ENCODE data around the gene KCNH4. TPM values are rescaled to one million over a fixed set of nuclear protein-coding genes. Genes with fewer than 3 reads are reported as not detected.

The KCNH4 gene
- total and polyA plus RNA-seq, 9 of the 15 experiments (the other 6 are each of a cell fraction or from before 2014, with no cell fraction given) = 0.10 to 1.8 (median 0.50) TPM

DNA sequence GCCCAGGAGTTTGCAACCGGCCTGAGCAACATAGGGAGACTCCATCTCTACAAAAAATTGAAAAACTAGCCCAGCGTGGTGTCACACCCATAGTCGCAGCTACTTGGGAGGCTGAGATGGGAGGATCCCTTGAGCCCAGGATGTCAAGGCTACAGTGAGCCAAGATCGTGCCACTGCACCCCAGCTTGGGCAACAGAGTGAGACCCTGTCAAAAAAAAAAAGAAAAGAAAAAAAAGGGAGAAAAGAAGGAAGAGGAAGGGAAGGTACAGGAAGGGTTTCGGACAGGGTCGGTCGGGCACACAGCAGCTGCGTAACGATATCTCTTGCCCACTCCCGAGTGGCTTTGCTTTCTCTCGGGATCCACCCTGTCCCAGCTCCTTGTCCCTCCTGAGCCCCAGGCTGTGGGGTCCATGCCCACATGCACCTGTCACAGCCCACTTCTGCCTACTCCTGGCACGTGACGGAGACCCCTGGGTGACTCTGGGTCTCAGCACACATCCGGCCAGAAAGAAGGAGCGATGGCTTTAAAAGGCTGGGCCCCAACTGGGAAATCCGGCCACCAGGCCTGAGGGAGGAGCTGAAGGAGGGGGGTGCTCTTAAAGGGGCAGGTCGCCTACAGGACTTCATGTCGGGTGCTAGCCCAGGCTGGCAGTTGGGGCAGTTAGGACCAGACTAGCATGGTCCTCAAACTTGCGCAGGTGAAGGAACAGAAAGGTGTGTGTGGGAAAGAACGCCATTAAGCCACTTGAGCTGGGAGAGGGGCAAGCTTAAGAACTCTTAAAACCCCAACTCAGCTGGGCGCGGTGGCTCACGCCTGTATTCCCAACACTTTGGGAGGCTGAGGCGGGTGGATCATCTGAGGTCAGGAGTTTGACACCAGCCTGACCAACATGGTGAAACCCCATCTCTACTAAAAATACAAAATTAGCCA, 13.3 kb upstream of the KCNH4 start, which contains the start of gene GHDC (continued):
- TF ChIP-seq, protein P1, sequence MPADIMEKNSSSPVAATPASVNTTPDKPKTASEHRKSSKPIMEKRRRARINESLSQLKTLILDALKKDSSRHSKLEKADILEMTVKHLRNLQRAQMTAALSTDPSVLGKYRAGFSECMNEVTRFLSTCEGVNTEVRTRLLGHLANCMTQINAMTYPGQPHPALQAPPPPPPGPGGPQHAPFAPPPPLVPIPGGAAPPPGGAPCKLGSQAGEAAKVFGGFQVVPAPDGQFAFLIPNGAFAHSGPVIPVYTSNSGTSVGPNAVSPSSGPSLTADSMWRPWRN (IDR thresholded peaks at IDR 0.05; ENCODE audit: low read depth) = no peak
- TF ChIP-seq, protein P2, sequence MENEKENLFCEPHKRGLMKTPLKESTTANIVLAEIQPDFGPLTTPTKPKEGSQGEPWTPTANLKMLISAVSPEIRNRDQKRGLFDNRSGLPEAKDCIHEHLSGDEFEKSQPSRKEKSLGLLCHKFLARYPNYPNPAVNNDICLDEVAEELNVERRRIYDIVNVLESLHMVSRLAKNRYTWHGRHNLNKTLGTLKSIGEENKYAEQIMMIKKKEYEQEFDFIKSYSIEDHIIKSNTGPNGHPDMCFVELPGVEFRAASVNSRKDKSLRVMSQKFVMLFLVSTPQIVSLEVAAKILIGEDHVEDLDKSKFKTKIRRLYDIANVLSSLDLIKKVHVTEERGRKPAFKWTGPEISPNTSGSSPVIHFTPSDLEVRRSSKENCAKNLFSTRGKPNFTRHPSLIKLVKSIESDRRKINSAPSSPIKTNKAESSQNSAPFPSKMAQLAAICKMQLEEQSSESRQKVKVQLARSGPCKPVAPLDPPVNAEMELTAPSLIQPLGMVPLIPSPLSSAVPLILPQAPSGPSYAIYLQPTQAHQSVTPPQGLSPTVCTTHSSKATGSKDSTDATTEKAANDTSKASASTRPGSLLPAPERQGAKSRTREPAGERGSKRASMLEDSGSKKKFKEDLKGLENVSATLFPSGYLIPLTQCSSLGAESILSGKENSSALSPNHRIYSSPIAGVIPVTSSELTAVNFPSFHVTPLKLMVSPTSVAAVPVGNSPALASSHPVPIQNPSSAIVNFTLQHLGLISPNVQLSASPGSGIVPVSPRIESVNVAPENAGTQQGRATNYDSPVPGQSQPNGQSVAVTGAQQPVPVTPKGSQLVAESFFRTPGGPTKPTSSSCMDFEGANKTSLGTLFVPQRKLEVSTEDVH (IDR thresholded peaks at IDR 0.05; ENCODE audit: low read depth, partially characterized antibody) = no peak
- TF ChIP-seq ILK (tag; IDR thresholded peaks at IDR 0.05; ENCODE audit: borderline replicate concordance, low read depth) (no peak), GTF2A2 (tag; IDR thresholded peaks at IDR 0.05) (no peak), CHCHD3 (CRISPR knock-in tag; IDR thresholded peaks at IDR 0.05) (no peak), ARID2 (IDR thresholded peaks at IDR 0.05) (no peak), ARID1B (IDR thresholded peaks at IDR 0.05) (no peak; the same call in 1 of the 2 replicates), TEAD2 (tag; IDR thresholded peaks at IDR 0.05) (no peak), ZFX (CRISPR knock-in tag; IDR thresholded peaks at IDR 0.05) (no peak; the same call in 1 of the 2 replicates), ZNF311 (CRISPR knock-in tag; IDR thresholded peaks at IDR 0.05) (no peak), CHD2 (IDR thresholded peaks at IDR 0.05; ENCODE audit: low read depth, low read length) (0 out of 2 replicates have a peak, but pooled peaks have one; percentile 20), ELF2 (CRISPR knock-in tag; IDR thresholded peaks at IDR 0.05) (peak; percentile 63; the same call in 1 of the 2 replicates)
- TF ChIP-seq, protein P3, sequence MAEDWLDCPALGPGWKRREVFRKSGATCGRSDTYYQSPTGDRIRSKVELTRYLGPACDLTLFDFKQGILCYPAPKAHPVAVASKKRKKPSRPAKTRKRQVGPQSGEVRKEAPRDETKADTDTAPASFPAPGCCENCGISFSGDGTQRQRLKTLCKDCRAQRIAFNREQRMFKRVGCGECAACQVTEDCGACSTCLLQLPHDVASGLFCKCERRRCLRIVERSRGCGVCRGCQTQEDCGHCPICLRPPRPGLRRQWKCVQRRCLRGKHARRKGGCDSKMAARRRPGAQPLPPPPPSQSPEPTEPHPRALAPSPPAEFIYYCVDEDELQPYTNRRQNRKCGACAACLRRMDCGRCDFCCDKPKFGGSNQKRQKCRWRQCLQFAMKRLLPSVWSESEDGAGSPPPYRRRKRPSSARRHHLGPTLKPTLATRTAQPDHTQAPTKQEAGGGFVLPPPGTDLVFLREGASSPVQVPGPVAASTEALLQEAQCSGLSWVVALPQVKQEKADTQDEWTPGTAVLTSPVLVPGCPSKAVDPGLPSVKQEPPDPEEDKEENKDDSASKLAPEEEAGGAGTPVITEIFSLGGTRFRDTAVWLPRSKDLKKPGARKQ (CRISPR knock-in tag; IDR thresholded peaks at IDR 0.05) = no peak
- TF ChIP-seq, protein P4, sequence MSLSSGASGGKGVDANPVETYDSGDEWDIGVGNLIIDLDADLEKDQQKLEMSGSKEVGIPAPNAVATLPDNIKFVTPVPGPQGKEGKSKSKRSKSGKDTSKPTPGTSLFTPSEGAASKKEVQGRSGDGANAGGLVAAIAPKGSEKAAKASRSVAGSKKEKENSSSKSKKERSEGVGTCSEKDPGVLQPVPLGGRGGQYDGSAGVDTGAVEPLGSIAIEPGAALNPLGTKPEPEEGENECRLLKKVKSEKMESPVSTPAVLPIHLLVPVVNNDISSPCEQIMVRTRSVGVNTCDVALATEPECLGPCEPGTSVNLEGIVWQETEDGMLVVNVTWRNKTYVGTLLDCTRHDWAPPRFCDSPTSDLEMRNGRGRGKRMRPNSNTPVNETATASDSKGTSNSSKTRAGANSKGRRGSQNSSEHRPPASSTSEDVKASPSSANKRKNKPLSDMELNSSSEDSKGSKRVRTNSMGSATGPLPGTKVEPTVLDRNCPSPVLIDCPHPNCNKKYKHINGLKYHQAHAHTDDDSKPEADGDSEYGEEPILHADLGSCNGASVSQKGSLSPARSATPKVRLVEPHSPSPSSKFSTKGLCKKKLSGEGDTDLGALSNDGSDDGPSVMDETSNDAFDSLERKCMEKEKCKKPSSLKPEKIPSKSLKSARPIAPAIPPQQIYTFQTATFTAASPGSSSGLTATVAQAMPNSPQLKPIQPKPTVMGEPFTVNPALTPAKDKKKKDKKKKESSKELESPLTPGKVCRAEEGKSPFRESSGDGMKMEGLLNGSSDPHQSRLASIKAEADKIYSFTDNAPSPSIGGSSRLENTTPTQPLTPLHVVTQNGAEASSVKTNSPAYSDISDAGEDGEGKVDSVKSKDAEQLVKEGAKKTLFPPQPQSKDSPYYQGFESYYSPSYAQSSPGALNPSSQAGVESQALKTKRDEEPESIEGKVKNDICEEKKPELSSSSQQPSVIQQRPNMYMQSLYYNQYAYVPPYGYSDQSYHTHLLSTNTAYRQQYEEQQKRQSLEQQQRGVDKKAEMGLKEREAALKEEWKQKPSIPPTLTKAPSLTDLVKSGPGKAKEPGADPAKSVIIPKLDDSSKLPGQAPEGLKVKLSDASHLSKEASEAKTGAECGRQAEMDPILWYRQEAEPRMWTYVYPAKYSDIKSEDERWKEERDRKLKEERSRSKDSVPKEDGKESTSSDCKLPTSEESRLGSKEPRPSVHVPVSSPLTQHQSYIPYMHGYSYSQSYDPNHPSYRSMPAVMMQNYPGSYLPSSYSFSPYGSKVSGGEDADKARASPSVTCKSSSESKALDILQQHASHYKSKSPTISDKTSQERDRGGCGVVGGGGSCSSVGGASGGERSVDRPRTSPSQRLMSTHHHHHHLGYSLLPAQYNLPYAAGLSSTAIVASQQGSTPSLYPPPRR (CRISPR knock-in tag; IDR thresholded peaks at IDR 0.05; ENCODE audit: borderline replicate concordance) = no peak
- TF ChIP-seq, protein P5, sequence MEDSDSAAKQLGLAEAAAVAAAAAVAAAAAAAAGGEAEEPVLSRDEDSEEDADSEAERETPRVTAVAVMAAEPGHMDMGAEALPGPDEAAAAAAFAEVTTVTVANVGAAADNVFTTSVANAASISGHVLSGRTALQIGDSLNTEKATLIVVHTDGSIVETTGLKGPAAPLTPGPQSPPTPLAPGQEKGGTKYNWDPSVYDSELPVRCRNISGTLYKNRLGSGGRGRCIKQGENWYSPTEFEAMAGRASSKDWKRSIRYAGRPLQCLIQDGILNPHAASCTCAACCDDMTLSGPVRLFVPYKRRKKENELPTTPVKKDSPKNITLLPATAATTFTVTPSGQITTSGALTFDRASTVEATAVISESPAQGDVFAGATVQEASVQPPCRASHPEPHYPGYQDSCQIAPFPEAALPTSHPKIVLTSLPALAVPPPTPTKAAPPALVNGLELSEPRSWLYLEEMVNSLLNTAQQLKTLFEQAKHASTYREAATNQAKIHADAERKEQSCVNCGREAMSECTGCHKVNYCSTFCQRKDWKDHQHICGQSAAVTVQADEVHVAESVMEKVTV (CRISPR knock-in tag; IDR thresholded peaks at IDR 0.05) = no peak

Measured in K562 (cell line).